Karpas-422 (cell line): ENCODE measurements around the gene SLC1A2. TPM values are rescaled to one million over a fixed set of nuclear protein-coding genes. Genes with fewer than 3 reads are reported as not detected.
"Not testable (repeated sequence)": the region's sequence is repeated elsewhere in the genome, so short reads cannot be mapped to it uniquely, and the experiment has no call there.

Experiments used
- DNase-seq: peaks from one replicate; pipeline ENCODE4 v3.0.0-alpha.2; 2015
- H2AFZ ChIP-seq: fragments of 200-600 bp; sonication (generic); 2 replicates; pipeline ENCODE4 v1.6.1; 2014; ENCODE audit warnings: antibody characterized with exemption, low read length, mixed read lengths
- H3K27ac ChIP-seq: fragments of 200-600 bp; sonication (generic); 2 replicates; pipeline ENCODE4 v1.5.1; 2014; ENCODE audit warnings: mild to moderate bottlenecking, low read length, moderate library complexity
- H3K27me3 ChIP-seq: fragments of 200-600 bp; sonication (generic); 2 replicates; pipeline ENCODE4 v1.6.1; 2014; ENCODE audit warnings: low read length, mixed read lengths
- H3K36me3 ChIP-seq: fragments of 200-600 bp; sonication (generic); 2 replicates; pipeline ENCODE4 v1.6.1; 2014; ENCODE audit warnings: low read length, mixed read lengths; ENCODE audit not compliant: insufficient read depth
- H3K4me1 ChIP-seq: fragments of 200-600 bp; sonication (generic); 2 replicates; pipeline ENCODE4 v1.6.1; 2014; ENCODE audit warnings: mild to moderate bottlenecking, low read length, mixed read lengths
- H3K4me2 ChIP-seq: fragments of 200-600 bp; sonication (generic); 2 replicates; pipeline ENCODE4 v1.6.1; 2014; ENCODE audit warnings: low read length, low read depth, mild to moderate bottlenecking; ENCODE audit not compliant: poor library complexity, severe bottlenecking
- H3K4me3 ChIP-seq: fragments of 200-600 bp; sonication (generic); 2 replicates; pipeline ENCODE4 v1.5.1; 2014; ENCODE audit warnings: mild to moderate bottlenecking, antibody characterized with exemption, low read length, mixed read lengths
- H3K79me2 ChIP-seq: fragments of 200-600 bp; sonication (generic); 2 replicates; pipeline ENCODE4 v1.6.1; 2014; ENCODE audit warnings: mild to moderate bottlenecking, low read length, mixed read lengths
- H3K9ac ChIP-seq: fragments of 200-600 bp; sonication (generic); 2 replicates; pipeline ENCODE4 v1.6.0; 2014; ENCODE audit warnings: low read length
- H3K9me2 ChIP-seq: fragments of 200-600 bp; sonication (generic), shearing (Covaris generic); replicated peaks from 2 replicates; pipeline ENCODE4 v1.6.0; 2014; ENCODE audit warnings: mild to moderate bottlenecking, low read length, moderate library complexity; ENCODE audit not compliant: insufficient read depth
- H3K9me3 ChIP-seq: fragments of 300-700, 200-600 bp; sonication (generic); 2 replicates; pipeline ENCODE4 v1.6.1; 2014; ENCODE audit warnings: low read length, mixed read lengths
- H4K20me1 ChIP-seq: fragments of 200-600 bp; sonication (generic); 2 replicates; pipeline ENCODE4 v1.6.1; 2014; ENCODE audit warnings: mild to moderate bottlenecking, antibody characterized with exemption, low read length, low read depth; ENCODE audit not compliant: insufficient read depth
- total RNA-seq: library from RNA; depleted of rRNA; stranded (reverse); fragments of >200 nt; shearing (Covaris generic); gene quantifications from 2 replicates; pipeline ENCODE4 v1.2.3, GENCODE V29; 2014; ENCODE audit warnings: low replicate concordance

SLC1A2 gene
- total RNA-seq, 1 experiment from 2014 or later: not detected

DNA sequence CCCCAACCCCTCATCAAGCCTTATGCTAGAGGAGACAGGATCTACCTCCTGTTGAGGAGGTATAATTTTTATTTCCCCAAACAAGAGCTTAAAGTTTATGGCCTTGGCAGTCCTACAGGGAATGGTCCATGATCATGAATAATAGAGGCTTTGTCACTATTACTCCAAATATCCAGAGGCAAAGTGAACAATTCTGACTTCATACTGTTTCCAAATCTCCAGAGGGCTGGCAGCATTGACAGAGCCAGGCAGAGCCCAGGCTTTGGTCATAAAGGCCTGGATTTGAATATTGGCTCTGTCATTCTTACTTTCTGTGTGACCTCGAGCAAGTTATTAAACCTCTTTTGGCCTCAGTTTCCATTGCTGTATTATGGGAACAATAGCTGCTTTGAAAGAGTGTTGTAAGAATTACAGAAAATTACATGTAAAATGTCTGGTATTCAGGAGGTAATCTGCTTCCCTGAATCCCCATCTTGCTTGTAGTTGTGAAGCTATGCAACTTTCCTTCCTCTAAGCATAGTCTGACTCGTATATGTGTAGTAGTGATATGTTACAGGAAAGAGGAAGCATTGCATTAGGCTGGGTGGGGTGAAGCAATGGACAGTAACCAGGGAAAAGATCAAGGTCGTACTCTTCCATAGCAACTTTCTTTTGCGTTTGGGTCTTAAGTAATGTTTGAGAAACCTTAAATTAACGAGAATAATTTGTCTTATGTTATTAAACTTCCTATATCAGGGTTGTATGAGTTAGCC is 191.6 kb downstream of the SLC1A2 start:
- H3K36me3 ChIP-seq: no peaks in the 10 kb centered on the region
- no peak for DNase-seq

DNA sequence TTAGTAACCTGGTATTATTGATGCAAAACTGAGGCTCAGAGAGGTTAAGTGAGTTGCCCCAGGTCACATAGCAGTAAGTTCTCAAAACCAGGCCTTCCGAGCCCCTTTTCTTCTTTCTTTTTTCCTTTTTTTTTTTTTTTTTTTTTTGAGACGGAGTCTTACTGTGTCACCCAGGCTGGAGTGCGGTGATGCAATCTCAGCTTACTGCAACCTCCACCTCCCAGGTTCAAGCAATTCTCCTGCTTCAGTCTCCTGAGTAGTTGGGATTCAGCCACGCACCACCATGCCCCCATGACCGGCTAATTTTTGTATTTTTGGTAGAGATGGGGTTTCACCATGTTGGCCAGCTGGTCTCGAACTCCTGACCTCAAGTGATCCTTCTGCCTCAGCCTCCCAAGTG is 192.6 kb downstream of the SLC1A2 start:
- DNase-seq, H3K36me3 ChIP-seq, H2AFZ ChIP-seq, H3K4me3 ChIP-seq, H3K27ac ChIP-seq, H3K79me2 ChIP-seq, H4K20me1 ChIP-seq, H3K9me3 ChIP-seq, H3K9me2 ChIP-seq, H3K4me1 ChIP-seq, H3K4me2 ChIP-seq, H3K27me3 ChIP-seq, H3K9ac ChIP-seq: not testable (repeated sequence)

More for the DNA sequence above, 191.6 kb downstream of the SLC1A2 start:
- H4K20me1 ChIP-seq: 0 out of 2 replicates have a peak, but pooled peaks cover 7% of the 10 kb centered on the region
- H2AFZ ChIP-seq: no peak overlapping the region
- H3K4me2 ChIP-seq: no peak overlapping the region
- H3K79me2 ChIP-seq: no peaks in the 10 kb centered on the region
- H3K27ac ChIP-seq: no peak overlapping the region
- no peaks in the 10 kb centered on the region for H3K9me2 ChIP-seq
- H3K9ac ChIP-seq: no peak overlapping the region
- H3K27me3 ChIP-seq: no peaks in the 10 kb centered on the region
- H3K4me3 ChIP-seq: no peak overlapping the region
- H3K9me3 ChIP-seq: no peaks in the 10 kb centered on the region
- no peaks in the 10 kb centered on the region for H3K4me1 ChIP-seq

DNA sequence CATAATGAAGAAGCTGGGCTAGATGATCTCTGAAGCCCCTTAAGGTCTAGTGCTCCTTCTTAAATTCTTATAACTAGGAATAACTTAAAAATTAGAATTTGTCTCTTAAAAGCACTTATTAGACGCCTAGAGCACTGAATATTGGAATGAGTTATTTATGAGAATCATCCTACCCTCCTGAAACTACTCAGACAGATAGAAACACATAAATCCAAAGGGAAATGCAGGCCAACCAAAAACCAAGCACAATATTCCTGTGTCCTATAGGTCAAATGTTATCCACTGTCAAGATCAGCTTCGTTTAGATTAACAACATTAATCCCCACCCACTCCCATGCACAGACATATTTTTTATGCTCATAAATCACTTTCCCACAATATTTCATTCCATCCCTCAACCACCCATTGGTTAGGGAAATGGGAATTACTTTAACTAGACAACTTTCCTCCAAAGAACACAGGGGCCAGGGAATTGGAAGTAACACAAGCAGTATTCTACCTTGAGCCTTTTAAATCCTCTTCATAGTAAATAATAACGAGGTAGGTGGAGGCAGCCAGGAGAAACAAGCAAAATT is 193.3 kb downstream of the SLC1A2 start:
- Histone ChIP-seq H3K9me2 (no peaks in the 10 kb centered on the region), H3K4me1 (no peaks in the 10 kb centered on the region), H3K27me3 (no peaks in the 10 kb centered on the region), H3K9ac (no peak overlapping the region), H3K4me2 (no peak overlapping the region), H3K27ac (no peak overlapping the region), H3K9me3 (no peaks in the 10 kb centered on the region), H3K36me3 (no peaks in the 10 kb centered on the region), H4K20me1 (0 out of 2 replicates have a peak, but pooled peaks cover 7% of the 10 kb centered on the region), H3K4me3 (no peak overlapping the region), H3K79me2 (no peaks in the 10 kb centered on the region), H2AFZ (no peak overlapping the region)
- DNase-seq: no peak

DNA sequence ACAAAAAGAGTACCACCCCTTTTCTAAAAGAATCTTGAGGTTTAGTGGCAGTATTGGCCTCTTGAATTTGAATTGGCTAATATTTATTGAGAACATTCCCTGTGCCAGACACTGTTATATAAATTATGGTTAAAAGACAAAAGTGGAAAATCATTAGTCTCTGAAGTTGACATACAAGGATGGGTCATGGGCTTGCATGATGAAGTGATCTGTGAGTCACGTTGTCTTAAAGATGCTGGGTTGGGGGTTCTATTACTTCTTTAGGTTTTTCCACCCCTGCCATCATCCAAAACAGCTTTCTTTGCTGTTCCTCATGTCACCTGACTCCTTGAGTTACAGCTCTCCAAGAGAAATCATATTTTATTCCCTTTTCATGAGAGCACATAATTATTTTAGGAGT is 195.4 kb downstream of the SLC1A2 start:
- Histone ChIP-seq H3K9me3 (no peaks in the 10 kb centered on the region), H3K9me2 (no peaks in the 10 kb centered on the region), H2AFZ (no peak overlapping the region), H3K27me3 (no peaks in the 10 kb centered on the region), H3K4me1 (no peaks in the 10 kb centered on the region), H3K4me2 (no peak overlapping the region), H3K9ac (no peak overlapping the region), H3K4me3 (no peak overlapping the region), H4K20me1 (0 out of 2 replicates have a peak, but pooled peaks cover 7% of the 10 kb centered on the region), H3K27ac (no peak overlapping the region), H3K36me3 (no peaks in the 10 kb centered on the region), H3K79me2 (no peaks in the 10 kb centered on the region)
- DNase-seq: no peak

DNA sequence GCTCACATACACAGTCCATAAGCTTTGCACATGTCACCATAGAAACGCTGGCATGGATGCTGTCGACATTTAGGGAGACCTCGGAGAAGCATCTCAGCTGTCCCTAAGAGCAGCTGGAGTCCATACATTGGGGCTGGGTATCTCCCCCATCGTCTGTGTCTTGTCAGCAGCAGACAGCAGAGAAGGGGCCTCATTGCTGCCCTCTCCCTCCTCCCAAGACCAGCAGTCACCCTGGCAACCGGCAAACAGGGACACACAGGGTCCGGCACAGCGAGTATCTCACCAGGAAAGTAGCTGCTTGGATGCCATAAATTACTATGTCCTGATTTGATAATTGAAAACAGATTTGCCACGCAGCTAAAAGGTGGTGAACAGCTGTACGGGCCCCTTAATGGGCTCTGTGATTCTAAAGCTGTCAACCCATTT is 196.0 kb downstream of the SLC1A2 start:
- DNase-seq: no peak
- Histone ChIP-seq H3K9me2 (no peaks in the 10 kb centered on the region), H3K4me2 (no peak overlapping the region), H4K20me1 (0 out of 2 replicates have a peak, but pooled peaks cover 7% of the 10 kb centered on the region), H3K27ac (no peak overlapping the region), H3K9ac (no peak overlapping the region), H3K4me1 (no peaks in the 10 kb centered on the region), H3K79me2 (no peaks in the 10 kb centered on the region), H3K36me3 (no peaks in the 10 kb centered on the region), H3K27me3 (no peaks in the 10 kb centered on the region), H3K4me3 (no peak overlapping the region), H3K9me3 (no peaks in the 10 kb centered on the region), H2AFZ (no peak overlapping the region)

DNA sequence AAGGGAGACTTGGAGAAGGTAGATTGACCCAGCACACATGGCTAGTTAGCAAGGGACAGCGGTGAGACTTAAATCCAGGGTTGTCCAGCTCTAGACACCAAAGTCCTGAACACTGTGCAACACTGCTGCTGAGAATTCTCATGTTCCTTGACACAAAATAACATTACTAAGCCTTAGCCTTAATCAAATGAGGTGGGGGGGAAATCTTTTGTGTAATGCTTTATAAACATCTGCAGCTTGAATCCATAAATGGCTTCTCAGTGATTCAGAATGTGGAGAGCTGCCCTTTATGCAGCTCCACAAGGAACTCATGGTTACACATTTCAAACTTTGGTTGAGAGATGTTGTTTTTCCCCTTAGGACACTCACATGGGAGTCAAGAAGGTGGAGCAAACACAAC is 200.4 kb downstream of the SLC1A2 start:
- no peak overlapping the region for H3K4me2 ChIP-seq
- no peaks in the 10 kb centered on the region for H3K27me3 ChIP-seq
- no peaks in the 10 kb centered on the region for H3K4me1 ChIP-seq
- H3K4me3 ChIP-seq: no peak overlapping the region
- no peaks in the 10 kb centered on the region for H3K9me2 ChIP-seq
- H3K36me3 ChIP-seq: no peaks in the 10 kb centered on the region
- H3K9ac ChIP-seq: no peak overlapping the region
- no peaks in the 10 kb centered on the region for H3K9me3 ChIP-seq
- H3K79me2 ChIP-seq: no peaks in the 10 kb centered on the region
- H4K20me1 ChIP-seq: 0 out of 2 replicates have a peak, but pooled peaks cover 7% of the 10 kb centered on the region
- no peak overlapping the region for H3K27ac ChIP-seq
- no peak overlapping the region for H2AFZ ChIP-seq
- no peak for DNase-seq

DNA sequence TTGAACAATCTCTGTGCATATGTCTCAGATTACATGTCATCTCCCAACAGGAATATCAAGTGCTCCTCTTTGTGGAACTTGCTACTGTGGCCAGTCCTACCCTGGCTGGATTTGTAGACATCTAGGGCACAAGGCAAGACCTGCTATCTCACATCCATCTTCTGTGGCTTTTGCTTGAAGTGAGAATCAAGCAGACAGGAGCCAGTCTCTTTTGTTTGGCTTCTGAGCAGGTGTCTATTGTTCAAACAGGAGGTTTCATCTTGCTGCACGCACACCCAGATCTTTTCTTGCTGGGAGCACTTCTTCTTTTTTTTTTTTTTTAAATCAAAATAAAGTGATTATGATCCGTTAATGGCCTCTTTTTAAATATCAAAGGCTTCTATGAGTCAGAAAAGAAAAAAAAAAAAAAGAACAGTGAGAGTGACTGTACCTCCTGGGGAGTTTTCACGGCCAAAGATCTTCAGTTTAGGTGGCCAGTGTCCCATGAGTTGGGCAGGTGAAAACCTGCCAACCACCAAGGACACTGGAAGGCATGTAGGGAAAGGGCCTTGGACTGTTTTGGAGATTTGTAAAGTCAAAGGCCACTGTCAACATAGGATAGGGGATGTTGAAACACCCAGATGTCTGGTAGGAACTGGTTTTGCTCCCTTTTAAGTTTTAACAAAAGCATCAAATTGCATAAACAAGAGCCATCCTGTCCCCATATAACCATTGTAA is 202.2 kb downstream of the SLC1A2 start:
- H3K27ac ChIP-seq: no peak overlapping the region
- no peaks in the 10 kb centered on the region for H3K27me3 ChIP-seq
- no peaks in the 10 kb centered on the region for H4K20me1 ChIP-seq
- no peaks in the 10 kb centered on the region for H3K4me1 ChIP-seq
- H3K4me2 ChIP-seq: no peak overlapping the region
- H3K9me2 ChIP-seq: no peaks in the 10 kb centered on the region
- no peak overlapping the region for H2AFZ ChIP-seq
- H3K4me3 ChIP-seq: no peak overlapping the region
- no peak for DNase-seq
- no peaks in the 10 kb centered on the region for H3K9me3 ChIP-seq
- no peaks in the 10 kb centered on the region for H3K36me3 ChIP-seq
- H3K9ac ChIP-seq: no peak overlapping the region
- H3K79me2 ChIP-seq: no peaks in the 10 kb centered on the region

DNA sequence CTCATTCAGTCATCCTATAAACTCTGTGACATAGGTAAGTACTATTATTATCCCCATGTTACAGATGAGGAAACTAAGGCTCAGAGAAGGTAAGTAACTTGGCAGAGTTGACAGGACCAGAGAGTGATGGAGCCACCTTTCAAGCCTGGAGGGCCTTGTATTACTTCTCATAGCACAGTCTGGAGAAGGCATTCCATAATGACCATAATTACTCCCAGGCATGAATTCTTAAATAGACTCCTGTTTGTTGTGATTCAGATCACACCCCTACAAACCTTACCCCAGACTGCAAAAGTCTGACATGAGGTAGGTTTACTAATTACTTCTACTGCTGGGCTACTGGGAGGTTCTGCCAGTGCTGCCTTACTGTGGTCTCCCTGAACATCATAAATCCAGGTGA is 203.4 kb downstream of the SLC1A2 start:
- H3K27ac ChIP-seq: no peak overlapping the region
- no peaks in the 10 kb centered on the region for H3K4me1 ChIP-seq
- H3K27me3 ChIP-seq: no peaks in the 10 kb centered on the region
- no peak overlapping the region for H3K4me2 ChIP-seq
- no peaks in the 10 kb centered on the region for H3K9me2 ChIP-seq
- no peak overlapping the region for H3K9ac ChIP-seq
- H2AFZ ChIP-seq: no peak overlapping the region
- DNase-seq: no peak
- no peaks in the 10 kb centered on the region for H4K20me1 ChIP-seq
- H3K79me2 ChIP-seq: no peaks in the 10 kb centered on the region
- H3K4me3 ChIP-seq: no peak overlapping the region
- H3K36me3 ChIP-seq: no peaks in the 10 kb centered on the region
- no peaks in the 10 kb centered on the region for H3K9me3 ChIP-seq
